GM21447 (cell line): ENCODE measurements around the gene NOS3.

ENCODE experiments used
- ATAC-seq: cut with Tn5 transposase; IDR thresholded peaks from one replicate; pipeline ENCODE4 v1.9.1; 2021; ENCODE audit not compliant: unreplicated experiment

The NOS3 gene

DNA sequence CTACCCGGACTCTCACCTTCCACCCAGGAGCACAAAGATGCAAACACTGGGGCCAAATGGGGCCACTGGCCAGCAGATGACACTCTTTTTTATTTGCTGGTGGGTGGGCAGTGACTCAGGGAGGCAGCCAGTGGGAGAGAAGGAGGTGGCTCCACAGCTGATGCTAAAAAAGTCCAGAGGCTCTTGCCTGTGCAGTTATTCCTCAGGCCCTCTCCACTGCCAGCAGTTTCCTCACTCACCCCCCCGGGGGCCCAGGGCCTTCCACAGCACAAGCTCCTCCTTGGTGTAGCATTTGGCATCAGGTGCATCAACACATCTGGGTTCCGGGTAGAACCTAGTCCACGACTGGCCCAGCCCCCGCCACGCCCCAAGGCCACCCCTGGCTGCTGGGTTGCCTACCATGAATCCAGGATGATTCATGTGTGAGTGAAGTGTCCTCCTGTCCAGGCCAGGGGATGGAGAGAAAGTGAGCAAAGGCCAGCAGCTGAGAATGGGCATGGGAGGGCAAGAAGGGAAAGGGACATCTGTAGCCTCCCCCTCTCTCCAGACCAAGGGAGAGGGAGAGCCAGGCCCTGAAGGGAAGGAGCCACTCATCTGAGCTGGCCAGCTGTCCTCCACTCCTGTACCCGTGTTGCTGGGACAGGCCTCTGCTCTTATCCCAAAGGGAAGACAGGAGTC, 11.0 kb upstream of the NOS3 start:
- ATAC-seq, result no peak

DNA sequence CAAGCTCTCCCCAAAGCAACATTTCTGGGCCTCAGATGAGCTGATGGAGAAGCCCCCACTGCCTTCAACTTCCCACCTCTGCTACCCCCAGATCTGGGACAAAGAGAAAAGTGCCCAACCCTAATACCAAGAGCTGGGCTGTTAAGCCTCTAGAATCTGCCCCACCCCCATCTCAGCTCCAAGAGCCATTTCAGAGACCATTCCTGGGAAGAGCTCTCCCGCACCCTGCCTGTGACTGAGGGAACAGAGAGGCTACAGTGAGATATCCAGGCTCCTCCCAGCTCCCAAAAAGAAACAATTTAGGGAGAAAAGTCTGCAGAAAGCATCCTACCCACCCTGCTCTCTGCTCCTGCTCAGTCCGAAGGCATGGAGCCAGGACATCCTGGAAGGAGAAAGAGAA, 10.2 kb upstream of the NOS3 start:
- no peak for ATAC-seq

DNA sequence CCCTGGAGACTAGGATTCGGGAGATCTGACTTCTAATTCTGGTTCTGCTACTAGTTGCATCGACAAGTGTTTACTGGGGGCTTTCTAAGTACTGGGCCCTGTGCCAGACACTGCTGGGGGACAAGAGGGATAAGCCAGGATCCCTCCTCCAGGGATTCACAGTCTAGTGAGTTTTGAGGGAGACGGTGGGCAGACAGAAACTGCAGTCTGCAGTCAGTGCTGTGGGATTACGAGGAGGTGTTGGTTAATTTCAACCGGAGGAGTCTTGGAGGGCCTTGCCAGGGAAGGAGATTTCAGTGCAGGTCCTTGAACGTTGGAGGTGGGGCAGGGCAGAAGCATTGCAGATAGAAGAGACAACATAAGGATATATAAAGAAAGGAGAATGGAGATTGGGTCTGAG, 9.2 kb upstream of the NOS3 start:
- ATAC-seq, result no peak

DNA sequence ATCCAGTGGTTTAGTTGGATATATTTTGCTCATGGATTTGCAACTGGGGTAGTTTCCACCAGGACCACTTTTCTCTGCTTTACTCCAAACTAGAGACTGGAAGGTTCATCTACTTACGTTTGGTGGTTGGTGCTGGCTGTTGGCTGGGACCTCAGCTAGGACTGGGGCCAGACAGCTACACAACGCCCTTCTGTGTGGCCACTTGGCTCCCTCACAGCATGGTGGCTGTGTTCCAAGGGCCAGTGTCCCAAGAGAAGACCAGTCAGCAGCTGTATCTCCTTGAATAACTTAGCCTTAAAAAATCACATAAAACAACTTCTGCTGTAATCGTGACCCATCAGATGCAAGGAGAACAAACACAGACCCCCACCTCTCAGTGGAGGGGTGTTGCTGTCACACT, 8.5 kb upstream of the NOS3 start:
- no peak for ATAC-seq

- ATAC-seq, result no peak
Observed at GRCh38 chr7:150983893-150984368, 6.9 kb upstream of the NOS3 start.

DNA sequence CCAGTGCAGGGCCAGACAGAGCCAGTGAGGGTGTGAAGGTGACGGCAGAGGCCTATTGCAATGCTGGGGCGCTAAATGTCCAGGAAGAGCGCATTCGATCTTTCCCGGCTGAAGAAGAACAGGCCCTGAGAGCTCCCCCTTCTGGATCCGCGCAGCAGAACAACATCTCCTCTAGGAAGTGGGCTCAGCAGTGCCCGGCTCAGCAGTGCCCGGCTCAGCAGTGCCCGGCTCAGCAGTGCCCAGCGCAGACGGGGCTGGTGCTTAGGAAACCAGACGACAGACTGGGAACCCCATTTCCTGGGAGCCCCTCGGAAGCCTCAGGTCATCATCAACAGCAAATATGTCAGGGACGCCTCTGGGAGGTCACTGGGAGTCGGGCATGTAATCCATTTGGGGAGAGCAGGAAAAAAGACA, 4.7 kb upstream of the NOS3 start:
- no peak for ATAC-seq

DNA sequence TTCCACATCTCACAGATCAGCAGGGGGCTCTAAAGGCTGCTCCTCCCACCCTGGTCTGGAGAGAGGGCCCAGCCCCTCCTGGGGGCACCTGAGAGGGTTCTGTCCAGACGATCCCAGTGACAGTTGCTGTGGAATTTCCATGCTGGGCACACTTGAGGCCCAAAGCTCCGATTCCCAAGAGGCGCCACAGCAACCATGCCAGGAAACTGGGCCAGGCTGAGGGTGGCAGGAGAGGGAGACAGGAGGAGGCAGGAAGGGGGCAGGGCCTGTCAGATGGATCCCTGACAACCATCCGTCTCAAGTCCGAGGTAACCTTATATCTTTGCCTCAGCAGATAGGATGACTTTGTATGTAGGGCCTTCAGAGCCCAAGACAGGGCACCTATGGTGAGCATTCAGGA, 4.3 kb upstream of the NOS3 start:
- no peak for ATAC-seq

DNA sequence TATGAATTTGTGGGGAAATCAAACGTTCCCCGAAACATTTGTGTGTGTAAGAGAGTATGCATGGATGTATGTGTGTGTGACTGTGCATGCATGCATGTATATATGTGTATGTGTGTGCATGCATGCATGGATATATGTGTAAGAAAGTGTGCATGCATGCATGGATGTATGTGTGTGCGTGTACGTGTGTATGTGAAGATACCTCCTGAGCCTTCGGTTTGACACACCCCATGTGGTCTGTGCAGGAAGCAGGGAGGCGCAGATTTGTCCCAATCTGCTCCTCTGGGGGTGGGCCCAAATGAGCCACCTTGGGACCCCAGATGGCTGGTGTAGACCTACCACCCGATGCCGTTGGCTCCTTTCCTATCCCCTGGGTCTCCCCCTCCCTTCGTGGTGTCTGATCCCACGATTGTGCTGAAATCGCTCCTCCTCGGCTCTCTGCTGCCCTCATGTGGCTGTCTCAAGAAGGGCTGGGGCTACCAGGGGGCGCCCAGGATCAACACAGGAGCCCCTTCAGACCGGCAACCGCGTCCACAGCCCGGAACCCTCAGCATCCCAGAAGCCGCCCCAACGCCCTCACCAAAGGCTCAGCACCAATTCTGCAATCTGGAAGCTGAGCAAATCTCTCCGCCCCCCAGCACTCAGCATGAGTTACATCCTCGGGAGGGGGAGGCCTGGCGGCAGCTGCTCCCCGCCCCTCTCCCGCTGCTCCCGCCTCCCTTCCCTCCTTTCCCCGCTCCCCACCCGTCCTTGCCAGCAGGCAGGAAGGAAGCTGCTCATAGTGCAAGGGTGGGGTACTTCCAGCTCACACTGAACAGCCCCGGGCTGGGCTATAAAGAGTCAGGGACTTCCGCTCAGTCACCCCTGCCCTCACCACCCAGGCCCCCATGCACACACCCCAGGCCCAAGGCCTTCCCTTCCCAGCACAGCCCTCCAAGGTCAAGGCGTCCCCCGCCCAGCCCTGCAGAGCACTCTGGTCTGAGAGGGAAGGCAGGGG, 2.3 kb upstream of the NOS3 start:
- no peak for ATAC-seq

- no peak for ATAC-seq
Observed at GRCh38 chr7:150989456-150989855, 1.4 kb upstream of the NOS3 start.

DNA sequence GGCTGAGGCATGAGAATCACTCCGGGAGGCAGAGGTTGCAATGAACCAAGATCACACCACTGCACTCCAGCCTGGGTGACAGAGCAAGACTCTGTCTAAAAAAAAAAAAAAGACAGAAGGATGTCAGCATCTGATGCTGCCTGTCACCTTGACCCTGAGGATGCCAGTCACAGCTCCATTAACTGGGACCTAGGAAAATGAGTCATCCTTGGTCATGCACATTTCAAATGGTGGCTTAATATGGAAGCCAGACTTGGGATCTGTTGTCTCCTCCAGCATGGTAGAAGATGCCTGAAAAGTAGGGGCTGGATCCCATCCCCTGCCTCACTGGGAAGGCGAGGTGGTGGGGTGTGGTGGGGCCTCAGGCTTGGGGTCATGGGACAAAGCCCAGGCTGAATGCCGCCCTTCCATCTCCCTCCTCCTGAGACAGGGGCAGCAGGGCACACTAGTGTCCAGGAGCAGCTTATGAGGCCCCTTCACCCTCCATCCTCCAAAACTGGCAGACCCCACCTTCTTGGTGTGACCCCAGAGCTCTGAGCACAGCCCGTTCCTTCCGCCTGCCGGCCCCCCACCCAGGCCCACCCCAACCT, 1.3 kb downstream of the NOS3 start:
- ATAC-seq, result no peak

GRCh38 chr7:150992833-150993302, 2.1 kb downstream of the NOS3 start:
- no peak for ATAC-seq

DNA sequence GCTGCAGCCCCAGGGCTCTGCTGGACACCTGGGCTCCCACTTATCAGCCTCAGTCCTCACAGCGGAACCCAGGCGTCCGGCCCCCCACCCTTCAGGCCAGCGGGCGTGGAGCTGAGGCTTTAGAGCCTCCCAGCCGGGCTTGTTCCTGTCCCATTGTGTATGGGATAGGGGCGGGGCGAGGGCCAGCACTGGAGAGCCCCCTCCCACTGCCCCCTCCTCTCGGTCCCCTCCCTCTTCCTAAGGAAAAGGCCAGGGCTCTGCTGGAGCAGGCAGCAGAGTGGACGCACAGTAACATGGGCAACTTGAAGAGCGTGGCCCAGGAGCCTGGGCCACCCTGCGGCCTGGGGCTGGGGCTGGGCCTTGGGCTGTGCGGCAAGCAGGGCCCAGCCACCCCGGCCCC, 2.7 kb downstream of the NOS3 start:
- ATAC-seq, result no peak

DNA sequence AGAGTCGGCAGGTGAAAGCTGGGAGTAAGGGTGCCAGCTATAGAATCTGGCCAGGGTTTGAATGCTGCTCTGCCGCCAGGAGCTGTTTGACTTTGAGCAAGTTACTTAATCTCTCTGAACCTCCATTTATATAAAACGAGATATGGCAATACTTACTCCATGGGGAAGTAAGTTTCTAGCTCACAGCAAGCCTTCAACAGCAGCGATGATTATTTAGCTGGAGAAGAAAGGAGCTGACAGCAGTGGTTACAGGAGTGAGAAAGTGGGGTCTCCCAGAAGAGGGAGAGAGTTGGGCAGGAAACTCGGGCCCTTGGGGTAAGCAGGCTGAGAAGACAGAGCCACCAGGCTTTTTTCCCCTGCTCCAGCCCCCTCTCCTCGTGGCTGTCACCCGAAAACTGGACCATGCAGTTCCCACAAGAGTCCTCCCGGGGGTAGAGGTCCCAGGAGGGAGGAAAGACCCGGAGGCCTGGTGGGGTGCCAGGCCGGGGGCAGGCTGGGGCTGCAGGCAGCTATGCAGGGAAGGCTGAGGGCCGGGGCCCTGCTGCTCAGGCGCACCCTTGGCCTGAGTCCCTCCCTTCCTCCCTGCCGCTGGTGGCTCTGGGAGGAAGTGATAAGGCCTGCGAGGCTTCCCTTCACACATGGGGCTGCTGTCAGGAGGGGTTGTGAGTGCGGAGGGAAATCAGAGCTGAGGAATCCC, 3.5 kb downstream of the NOS3 start:
- no peak for ATAC-seq

GRCh38 chr7:150994838-150995510, 4.2 kb downstream of the NOS3 start:
- ATAC-seq, result no peak

DNA sequence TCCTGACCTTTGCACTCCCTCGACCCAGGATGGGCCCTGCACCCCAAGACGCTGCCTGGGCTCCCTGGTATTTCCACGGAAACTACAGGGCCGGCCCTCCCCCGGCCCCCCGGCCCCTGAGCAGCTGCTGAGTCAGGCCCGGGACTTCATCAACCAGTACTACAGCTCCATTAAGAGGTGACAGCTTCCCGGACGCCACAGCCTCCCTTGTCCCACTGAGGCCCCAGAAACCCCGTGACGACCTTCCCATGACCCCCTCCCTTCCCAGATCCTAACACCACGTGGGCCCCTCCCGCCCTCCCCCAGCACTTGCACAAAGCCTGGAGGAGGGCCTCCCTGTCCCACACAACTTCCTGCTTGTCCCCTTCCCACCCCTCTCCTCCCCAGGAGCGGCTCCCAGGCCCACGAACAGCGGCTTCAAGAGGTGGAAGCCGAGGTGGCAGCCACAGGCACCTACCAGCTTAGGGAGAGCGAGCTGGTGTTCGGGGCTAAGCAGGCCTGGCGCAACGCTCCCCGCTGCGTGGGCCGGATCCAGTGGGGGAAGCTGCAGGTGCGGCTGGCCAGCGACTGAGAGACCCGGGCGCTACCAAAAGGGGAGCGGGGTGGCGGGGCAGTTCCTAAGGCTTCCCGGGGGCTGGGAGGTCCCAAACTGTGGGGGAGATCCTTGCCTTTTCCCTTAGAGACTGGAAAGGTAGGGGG, 5.7 kb downstream of the NOS3 start:
- ATAC-seq, result no peak

DNA sequence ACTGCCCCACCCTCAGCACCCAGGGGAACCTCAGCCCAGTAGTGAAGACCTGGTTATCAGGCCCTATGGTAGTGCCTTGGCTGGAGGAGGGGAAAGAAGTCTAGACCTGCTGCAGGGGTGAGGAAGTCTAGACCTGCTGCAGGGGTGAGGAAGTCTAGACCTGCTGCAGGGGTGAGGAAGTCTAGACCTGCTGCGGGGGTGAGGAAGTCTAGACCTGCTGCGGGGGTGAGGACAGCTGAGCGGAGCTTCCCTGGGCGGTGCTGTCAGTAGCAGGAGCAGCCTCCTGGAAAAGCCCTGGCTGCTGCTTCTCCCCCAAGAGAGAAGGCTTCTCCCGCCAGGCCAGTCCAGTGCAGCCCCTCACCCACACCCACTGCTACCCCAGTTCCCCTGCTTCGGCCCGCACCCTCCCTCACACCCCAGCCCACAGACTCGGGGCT, 6.3 kb downstream of the NOS3 start:
- ATAC-seq, result no peak

DNA sequence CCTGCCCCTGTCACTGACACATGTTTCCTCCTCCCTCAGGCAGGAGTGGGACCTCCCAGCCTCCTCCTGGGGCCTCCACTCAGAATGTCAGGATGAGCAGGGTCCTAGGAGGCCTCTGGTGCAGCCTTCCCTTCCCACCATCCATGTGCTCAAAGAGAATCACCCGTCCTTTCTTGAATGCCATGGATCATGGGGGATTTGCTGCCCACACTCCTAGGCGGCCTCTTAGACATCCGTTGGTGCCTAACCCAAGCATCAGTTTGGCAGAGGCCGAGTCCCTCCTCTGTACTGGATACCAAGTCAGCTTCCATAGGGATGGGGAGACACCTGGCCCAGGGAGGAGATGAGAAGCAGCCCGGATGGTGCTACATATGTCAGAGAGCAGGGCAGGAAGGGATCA, 7.0 kb downstream of the NOS3 start:
- no peak for ATAC-seq

GRCh38 chr7:150998341-150998740, 7.5 kb downstream of the NOS3 start:
- no peak for ATAC-seq

DNA sequence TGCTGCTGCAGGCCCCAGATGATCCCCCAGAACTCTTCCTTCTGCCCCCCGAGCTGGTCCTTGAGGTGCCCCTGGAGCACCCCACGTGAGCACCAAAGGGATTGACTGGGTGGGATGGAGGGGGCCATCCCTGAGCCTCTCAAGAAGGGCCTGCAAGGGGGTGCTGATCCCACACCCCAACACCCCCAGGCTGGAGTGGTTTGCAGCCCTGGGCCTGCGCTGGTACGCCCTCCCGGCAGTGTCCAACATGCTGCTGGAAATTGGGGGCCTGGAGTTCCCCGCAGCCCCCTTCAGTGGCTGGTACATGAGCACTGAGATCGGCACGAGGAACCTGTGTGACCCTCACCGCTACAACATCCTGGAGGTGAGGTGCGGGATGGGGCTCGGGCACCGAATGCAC, 8.2 kb downstream of the NOS3 start:
- ATAC-seq, result no peak
